SH-SY5Y (cell line): ENCODE results near the gene TIGD4.

Experiments
- GATA2 ChIP-seq: IDR thresholded peaks from 2 replicates; pipeline ENCODE4 v1.6.1; 2011; ENCODE audit warnings: mild to moderate bottlenecking, low read depth, low read length
- GATA3 ChIP-seq: IDR thresholded peaks from 2 replicates; pipeline ENCODE4 v1.6.1; 2011; ENCODE audit warnings: low read depth, mild to moderate bottlenecking, low read length, moderate library complexity

DNA sequence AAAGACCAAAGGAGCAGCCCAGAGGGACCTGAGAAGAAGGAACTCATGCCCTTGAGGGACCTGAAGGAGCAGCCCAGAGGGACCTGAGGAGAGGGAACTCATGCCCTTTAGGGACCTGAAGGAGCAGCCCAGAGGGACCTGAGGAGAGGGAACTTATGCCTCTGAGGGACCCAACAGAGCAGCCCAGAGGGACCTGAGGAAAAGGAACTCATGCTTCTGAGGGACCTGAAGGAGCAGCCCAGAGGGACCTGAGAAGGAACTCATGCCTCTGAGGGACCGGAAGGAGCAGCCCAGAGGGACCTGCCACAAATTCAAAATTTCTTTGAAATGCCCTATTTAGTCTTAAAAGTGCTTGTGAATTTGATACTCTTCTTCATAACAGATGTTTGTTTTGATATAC is 51.2 kb downstream of the TIGD4 start:
- TF ChIP-seq GATA2 (no peak), GATA3 (no peak)
